DND-41 (cell line): ENCODE data around the gene ERG28.

ENCODE experiments used
- CTCF ChIP-seq: IDR thresholded peaks from 2 replicates; pipeline ENCODE4 v1.5.1; 2012; ENCODE audit warnings: borderline replicate concordance, low read length, moderate library complexity, mild to moderate bottlenecking; ENCODE audit not compliant: poor library complexity, severe bottlenecking; ENCODE audit errors: extremely low read depth
- EZH2 ChIP-seq: IDR thresholded peaks from 3 replicates; pipeline ENCODE4 v1.6.1; 2012; ENCODE audit warnings: borderline replicate concordance, low read depth, mild to moderate bottlenecking, moderate library complexity, low read length, inconsistent platforms; ENCODE audit not compliant: severe bottlenecking

DNA sequence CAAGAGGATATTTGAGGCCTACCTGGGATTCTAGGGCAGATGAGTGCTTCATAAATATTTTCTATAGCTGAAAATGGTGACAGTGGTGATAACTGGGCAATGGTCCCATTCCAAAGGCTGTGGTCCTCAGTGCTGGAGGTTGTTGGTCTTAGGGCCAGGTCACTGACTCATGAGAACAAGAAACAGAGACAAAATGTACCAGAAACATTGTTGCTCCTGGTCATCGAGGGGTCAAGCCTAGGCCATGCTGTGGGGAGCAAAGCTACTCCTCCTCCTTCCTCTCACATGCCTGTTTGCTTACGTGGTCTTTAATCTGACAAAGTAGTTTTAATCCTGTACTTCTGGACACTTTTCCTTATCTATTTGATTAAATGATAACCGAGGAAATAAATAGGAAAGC is 33.8 kb downstream of the ERG28 start:
- TF ChIP-seq CTCF (no peak), EZH2 (no peak)
